Ovary (tissue), 9 donors: ENCODE data around the gene PAOX. TPM values are rescaled to one million over a fixed set of nuclear protein-coding genes. Genes with fewer than 3 reads are reported as not detected.

ENCODE experiments used
- DNase-seq, 5 donors: peaks; one replicate each; pipeline ENCODE4 v3.0.0-alpha.2; 2019 to 2020
- H3K27ac ChIP-seq, 2 donors: fragments of 200-600 bp; one replicate each; pipeline versions ENCODE4 v1.5.1 to v1.8.0; 2019 to 2022
- H3K27me3 ChIP-seq: fragments of 200-600 bp; one replicate; pipeline ENCODE4 v1.8.0; 2022
- H3K36me3 ChIP-seq: fragments of 200-600 bp; sonication (generic); one replicate; pipeline ENCODE4 v1.5.1; 2019
- H3K4me1 ChIP-seq: one replicate; pipeline ENCODE4 v1.8.1; 2013; ENCODE audit warnings: mild to moderate bottlenecking, moderate library complexity; ENCODE audit not compliant: insufficient read depth
- H3K4me3 ChIP-seq: fragments of 200-600 bp; sonication (generic); one replicate; pipeline ENCODE4 v1.5.1; 2017
- H3K9me3 ChIP-seq, 2 donors: fragments of 200-600 bp in 1 of 2; sonication (generic) in 1 of 2; one replicate each; pipeline versions ENCODE4 v1.5.1 to v1.8.1; 2013 to 2019; ENCODE audit warnings: mild to moderate bottlenecking in 1 of 2, moderate library complexity in 1 of 2
- CTCF ChIP-seq, 3 donors: fragments of 450-650 bp in 2 of 3; fragments of 200-600 bp in 1 of 3; IDR thresholded peaks; one replicate each; pipeline versions ENCODE4 v1.5.1 to v1.8.0; 2016 to 2022; ENCODE audit warnings: antibody characterized with exemption in 3 of 3, mild to moderate bottlenecking in 1 of 3
- EP300 ChIP-seq: sonication (generic); formaldehyde crosslinking; IDR thresholded peaks from one replicate; pipeline ENCODE4 v1.6.1; 2017; ENCODE audit warnings: antibody characterized with exemption
- POLR2A ChIP-seq: fragments of 450-650 bp; IDR thresholded peaks from one replicate; pipeline ENCODE4 v1.6.1; 2017; ENCODE audit warnings: antibody characterized with exemption, mild to moderate bottlenecking, moderate library complexity
- WGBS, 3 donors: extraction: QIAGEN DNeasy Blood & Tissue Kit in 1 of 3; methylation state at CpG; one replicate each; pipeline versions ENCODE4 v1.1.5 to v1.1.7; 2013 to 2017; 5-methylcytosine and 5-hydroxymethylcytosine counted together
- intact Hi-C, 4 donors: fragments of 100-400 bp; cut with DNase I; formaldehyde crosslinking; loops; one replicate each; pipeline versions ENCODE4 v1.11.0 to v1.15.1; 2022 to 2023
- polyA plus RNA-seq, 2 donors: library from polyadenylated mRNA; stranded (reverse); fragments of 200-250 nt in 1 of 2; fragments of 350-450 nt in 1 of 2; fragmentation: Illumina TruSeq in 1 of 2; extraction: RNeasy Lipid Tissue Mini Kit (QIAGEN cat#74804) in 1 of 2; gene quantifications; one replicate each; pipeline ENCODE4 v1.2.3, GENCODE V29; 2013 to 2014
- total RNA-seq, 7 donors: library from RNA; depleted of rRNA in 2 of 7; stranded (reverse); fragments of >200 nt in 2 of 7; fragmentation: NEBNext Ultra II Directional in 3 of 7; extraction: Animal tissue kit (Norgen Biotek cat#: 25700) in 3 of 7; gene quantifications; one replicate each; pipeline versions ENCODE4 v1.1.0 to v1.2.4, GENCODE V29; 2016 to 2023
- donor health status: DM: no; HTN: no; CAD: no; lungs with moderate emphysema.
- donor health status: DM: no; HTN: no; CAD: no.
- donor health status: Bipolar disorder and iron deficiency.
- donor health status: DM: yes; HTN: yes; CAD: no.
- donor health status: DM: no; HTN: no; CAD: no.
- donor health status: DM: yes; HTN: yes; CAD: no.

Gene PAOX
- total and polyA plus RNA-seq, 9 donors, result 2.1 to 11.4 (median 8.7) TPM

- intact Hi-C loops, result no loop called here
- TF ChIP-seq EP300 (no peak), POLR2A (no peak), CTCF (IDR thresholded peaks at IDR 0.05) (no peak)
- Histone ChIP-seq H3K36me3 (no peaks in the 10 kb centered on the region), H3K4me3 (no peak overlapping the region), H3K27ac (no peak overlapping the region), H3K9me3 (no peaks in the 10 kb centered on the region), H3K4me1 (peaks cover 7% of the 10 kb centered on the region), H3K27me3 (no peaks in the 10 kb centered on the region)
- 64 to 72% (median 71%) methylated on average over 17 of the region's 17 CpGs for WGBS, 3 donors
- no peak for DNase-seq
Observed at GRCh38 chr10:133359972-133360610, 19.0 kb upstream of the PAOX start.

DNA sequence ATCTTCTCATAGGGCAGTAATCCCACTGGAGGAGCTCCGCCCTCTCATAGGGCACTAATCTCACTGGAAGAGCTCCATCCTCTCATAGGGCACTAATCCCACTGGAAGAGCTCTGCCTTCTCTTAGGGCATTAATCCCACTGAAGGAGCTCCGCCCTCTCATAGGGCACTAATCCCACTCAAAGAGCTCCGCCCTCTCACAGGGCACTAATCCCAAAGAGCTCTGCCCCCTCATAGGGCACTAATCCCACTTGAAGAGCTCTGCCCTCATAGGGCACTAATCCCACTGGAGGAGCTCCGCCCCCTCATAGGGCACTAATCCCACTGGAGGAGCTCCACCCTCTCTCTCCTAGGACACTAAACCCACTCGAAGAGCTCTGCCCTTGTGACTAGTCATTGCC lies 17.8 kb upstream of the PAOX start:
- no peak for DNase-seq
- 88 to 91% (median 89%) methylated on average over 5 of the region's 5 CpGs for WGBS, 3 donors
- TF ChIP-seq EP300, result no peak
- no peak for TF ChIP-seq CTCF (IDR thresholded peaks at IDR 0.05)
- no peak for TF ChIP-seq POLR2A
- Histone ChIP-seq H3K36me3 (no peaks in the 10 kb centered on the region), H3K4me3 (no peak overlapping the region), H3K27ac (no peak overlapping the region), H3K9me3 (no peaks in the 10 kb centered on the region), H3K27me3 (no peaks in the 10 kb centered on the region), H3K4me1 (peaks cover 7% of the 10 kb centered on the region)
- intact Hi-C loops, result no loop called here

- no peak for DNase-seq
- no peaks in the 10 kb centered on the region for H3K9me3 ChIP-seq
- H3K36me3 ChIP-seq, result no peaks in the 10 kb centered on the region
- no peak overlapping the region for H3K27ac ChIP-seq
- H3K27me3 ChIP-seq, result no peaks in the 10 kb centered on the region
- TF ChIP-seq EP300 (no peak), CTCF (IDR thresholded peaks at IDR 0.05) (no peak), POLR2A (no peak)
- H3K4me1 ChIP-seq, result peaks cover 3% of the 10 kb centered on the region
- intact Hi-C loops, result no loop called here
- WGBS, 3 donors, result 62 to 66% (median 63%) methylated on average over 18 of the region's 18 CpGs
- no peak overlapping the region for H3K4me3 ChIP-seq
Observed at GRCh38 chr10:133361773-133362441, 17.2 kb upstream of the PAOX start.

DNA sequence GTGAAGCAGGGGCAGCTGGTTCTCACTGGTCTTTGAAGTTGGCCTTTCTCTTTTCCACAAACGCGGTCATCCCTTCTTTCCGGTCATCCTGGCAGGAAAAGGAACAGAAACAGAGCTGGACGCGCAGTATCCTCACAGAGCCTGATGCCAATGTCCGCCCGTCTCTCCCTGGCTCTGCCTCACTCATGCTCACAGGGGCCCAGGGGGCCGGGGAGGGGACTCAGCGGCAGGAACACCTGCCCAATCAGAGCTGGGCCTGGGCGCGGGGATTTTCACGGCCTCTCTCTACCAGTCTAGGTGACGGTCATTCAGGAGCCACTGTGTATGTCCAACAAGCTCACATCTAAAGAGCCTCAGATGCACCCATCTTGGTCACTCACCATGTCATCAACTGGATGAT lies 16.2 kb upstream of the PAOX start:
- TF ChIP-seq POLR2A (no peak), CTCF (IDR thresholded peaks at IDR 0.05) (no peak), EP300 (no peak)
- H3K9me3 ChIP-seq, result no peaks in the 10 kb centered on the region
- H3K4me1 ChIP-seq, result no peaks in the 10 kb centered on the region
- DNase-seq, result no peak
- no peak overlapping the region for H3K27ac ChIP-seq
- H3K4me3 ChIP-seq, result no peak overlapping the region
- WGBS, 3 donors, result 85 to 90% (median 87%) methylated on average over 13 of the region's 13 CpGs
- H3K27me3 ChIP-seq, result no peaks in the 10 kb centered on the region
- intact Hi-C loops, result no loop called here
- H3K36me3 ChIP-seq, result no peaks in the 10 kb centered on the region
